RWPE2 (cell line): ENCODE data around the gene LRRC61.

Experiments
- ATAC-seq: fragments of 200-7000 bp; cut with Tn5 transposase; 3 replicates; pipeline ENCODE4 v1.9.1; 2021; ENCODE audit warnings: low read depth
- DNase-seq: peaks from one replicate; pipeline ENCODE4 v3.0.0-alpha.2; 2020; ENCODE audit warnings: low spot score
- H3K27ac ChIP-seq: fragments of 450-650 bp; 2 replicates; pipeline ENCODE4 v1.5.1; 2017; ENCODE audit warnings: mild to moderate bottlenecking; ENCODE audit not compliant: poor library complexity, severe bottlenecking
- H3K27me3 ChIP-seq: fragments of 250-450 bp; sonication (Bioruptor Pico); 2 replicates; pipeline ENCODE4 v1.5.1; 2021; ENCODE audit warnings: mild to moderate bottlenecking, moderate library complexity; ENCODE audit not compliant: insufficient read depth, poor library complexity, severe bottlenecking
- H3K36me3 ChIP-seq: fragments of 250-450 bp; sonication (Bioruptor Pico); 2 replicates; pipeline ENCODE4 v1.5.1; 2020; ENCODE audit warnings: low read depth, mild to moderate bottlenecking, moderate library complexity
- H3K4me1 ChIP-seq: fragments of 250-450 bp; sonication (Bioruptor Pico); 2 replicates; pipeline ENCODE4 v1.5.1; 2021; ENCODE audit warnings: mild to moderate bottlenecking, moderate library complexity; ENCODE audit not compliant: insufficient read depth, poor library complexity, severe bottlenecking
- H3K4me3 ChIP-seq: fragments of 250-450 bp; sonication (Bioruptor Pico); 2 replicates; pipeline ENCODE4 v1.5.1; 2021; ENCODE audit warnings: mild to moderate bottlenecking, moderate library complexity; ENCODE audit not compliant: severe bottlenecking
- H3K9me3 ChIP-seq: fragments of 250-450 bp; sonication (Bioruptor Pico); 2 replicates; pipeline ENCODE4 v1.5.1; 2021; ENCODE audit warnings: mild to moderate bottlenecking, moderate library complexity; ENCODE audit not compliant: severe bottlenecking
- TF ChIP-seq, protein P1 (sequence below): fragments of 450-650 bp; IDR thresholded peaks from one replicate; pipeline ENCODE4 v1.5.1; 2017; ENCODE audit warnings: mild to moderate bottlenecking, moderate library complexity; ENCODE audit not compliant: poor library complexity, severe bottlenecking

LRRC61 gene

DNA sequence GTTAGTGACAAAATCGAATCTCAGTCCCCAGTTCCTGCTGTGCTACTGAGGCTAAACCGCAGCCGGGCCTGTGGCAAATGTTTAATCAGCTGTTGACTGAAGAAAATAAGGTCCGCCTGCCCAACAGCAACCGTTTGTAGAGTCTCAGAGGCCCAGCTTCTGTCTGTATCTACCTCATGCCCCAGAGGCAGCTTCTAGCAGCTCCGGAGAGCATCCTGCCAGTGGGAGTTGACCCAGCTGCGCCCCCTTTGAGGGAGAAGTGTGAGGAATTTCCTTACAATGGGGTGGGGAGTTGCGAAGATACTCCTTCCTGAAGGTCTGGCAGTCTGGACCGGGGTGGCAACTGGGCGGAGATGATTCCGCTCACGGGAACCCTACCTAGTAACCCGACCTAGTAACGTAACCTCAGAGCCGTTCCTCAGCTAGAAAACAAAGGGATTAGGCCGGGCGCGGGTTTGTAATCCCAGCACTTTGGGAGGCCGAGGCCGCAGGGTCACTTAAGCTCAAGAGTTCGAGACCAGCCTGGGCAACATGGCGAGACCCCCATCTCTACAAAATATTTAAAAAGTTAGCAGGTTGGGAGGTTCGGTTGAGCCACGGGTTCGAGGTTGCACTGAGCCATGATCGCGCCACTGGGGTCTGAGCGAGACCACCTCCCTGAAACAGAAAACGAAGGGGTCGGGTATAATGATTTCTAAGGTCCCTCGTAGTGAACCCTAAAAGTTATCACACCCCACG is 55.1 kb downstream of the LRRC61 start:
- DNase-seq (no peak), ATAC-seq (peak; percentile 5; the same call in 1 of the 3 replicates)
- TF ChIP-seq, protein P1, sequence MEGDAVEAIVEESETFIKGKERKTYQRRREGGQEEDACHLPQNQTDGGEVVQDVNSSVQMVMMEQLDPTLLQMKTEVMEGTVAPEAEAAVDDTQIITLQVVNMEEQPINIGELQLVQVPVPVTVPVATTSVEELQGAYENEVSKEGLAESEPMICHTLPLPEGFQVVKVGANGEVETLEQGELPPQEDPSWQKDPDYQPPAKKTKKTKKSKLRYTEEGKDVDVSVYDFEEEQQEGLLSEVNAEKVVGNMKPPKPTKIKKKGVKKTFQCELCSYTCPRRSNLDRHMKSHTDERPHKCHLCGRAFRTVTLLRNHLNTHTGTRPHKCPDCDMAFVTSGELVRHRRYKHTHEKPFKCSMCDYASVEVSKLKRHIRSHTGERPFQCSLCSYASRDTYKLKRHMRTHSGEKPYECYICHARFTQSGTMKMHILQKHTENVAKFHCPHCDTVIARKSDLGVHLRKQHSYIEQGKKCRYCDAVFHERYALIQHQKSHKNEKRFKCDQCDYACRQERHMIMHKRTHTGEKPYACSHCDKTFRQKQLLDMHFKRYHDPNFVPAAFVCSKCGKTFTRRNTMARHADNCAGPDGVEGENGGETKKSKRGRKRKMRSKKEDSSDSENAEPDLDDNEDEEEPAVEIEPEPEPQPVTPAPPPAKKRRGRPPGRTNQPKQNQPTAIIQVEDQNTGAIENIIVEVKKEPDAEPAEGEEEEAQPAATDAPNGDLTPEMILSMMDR = no peak
- H3K27ac ChIP-seq = peak overlapping the region; percentile 61
- H3K36me3 ChIP-seq = peaks cover 12% of the 10 kb centered on the region
- H3K4me3 ChIP-seq = peak overlapping the region; percentile 63
- H3K27me3 ChIP-seq = no peaks in the 10 kb centered on the region
- H3K9me3 ChIP-seq = no peaks in the 10 kb centered on the region
- H3K4me1 ChIP-seq = peaks cover 11% of the 10 kb centered on the region

DNA sequence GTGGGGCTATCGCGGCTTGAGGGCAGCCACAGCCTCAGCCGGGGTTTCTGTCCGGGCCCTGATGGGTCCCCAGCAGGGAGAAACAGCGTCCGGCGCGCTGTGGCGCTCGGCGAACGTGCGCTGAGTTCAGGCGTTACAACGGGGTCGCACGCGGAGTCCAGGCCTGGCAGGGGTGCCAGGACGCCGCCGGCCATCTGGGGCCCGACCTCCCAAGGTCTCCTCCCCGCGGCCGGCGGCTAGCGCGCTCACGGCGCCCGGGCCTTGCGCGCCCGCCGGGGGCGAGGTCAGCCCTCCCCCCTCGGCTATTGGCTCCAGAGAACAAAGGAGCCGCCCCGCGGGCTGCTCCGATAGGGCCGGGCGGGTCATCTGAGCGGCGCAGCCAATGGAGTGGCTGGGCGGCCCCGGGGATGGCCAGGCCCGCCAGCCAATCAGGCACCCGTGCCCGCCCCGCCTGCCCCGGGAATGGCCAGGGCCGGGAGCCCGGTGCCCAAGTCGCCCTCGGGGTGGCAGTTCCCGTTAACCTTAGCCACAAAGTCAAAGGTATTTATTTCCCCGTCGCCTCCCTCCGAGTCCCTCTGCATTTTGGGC is 55.8 kb downstream of the LRRC61 start, which contains the start of gene ZNF775:
Gene ZNF775 (plus strand): TSS at position 478 of the 588 bp plus-strand sequence. CDS start 9,141 bp downstream, outside the sequence.
- H3K4me1 ChIP-seq = peaks cover 11% of the 10 kb centered on the region
- TF ChIP-seq, protein P1 = peak; percentile 2
- H3K27me3 ChIP-seq = no peaks in the 10 kb centered on the region
- DNase-seq = peak; percentile 94
- ATAC-seq = peak; percentile 96
- H3K36me3 ChIP-seq = peaks cover 6% of the 10 kb centered on the region; the same call in 1 of the 2 replicates
- peak within 1 kb of the TSS; percentile 61 for H3K27ac ChIP-seq
- H3K4me3 ChIP-seq = peak within 1 kb of the TSS; percentile 63
- no peaks in the 10 kb centered on the region for H3K9me3 ChIP-seq

DNA sequence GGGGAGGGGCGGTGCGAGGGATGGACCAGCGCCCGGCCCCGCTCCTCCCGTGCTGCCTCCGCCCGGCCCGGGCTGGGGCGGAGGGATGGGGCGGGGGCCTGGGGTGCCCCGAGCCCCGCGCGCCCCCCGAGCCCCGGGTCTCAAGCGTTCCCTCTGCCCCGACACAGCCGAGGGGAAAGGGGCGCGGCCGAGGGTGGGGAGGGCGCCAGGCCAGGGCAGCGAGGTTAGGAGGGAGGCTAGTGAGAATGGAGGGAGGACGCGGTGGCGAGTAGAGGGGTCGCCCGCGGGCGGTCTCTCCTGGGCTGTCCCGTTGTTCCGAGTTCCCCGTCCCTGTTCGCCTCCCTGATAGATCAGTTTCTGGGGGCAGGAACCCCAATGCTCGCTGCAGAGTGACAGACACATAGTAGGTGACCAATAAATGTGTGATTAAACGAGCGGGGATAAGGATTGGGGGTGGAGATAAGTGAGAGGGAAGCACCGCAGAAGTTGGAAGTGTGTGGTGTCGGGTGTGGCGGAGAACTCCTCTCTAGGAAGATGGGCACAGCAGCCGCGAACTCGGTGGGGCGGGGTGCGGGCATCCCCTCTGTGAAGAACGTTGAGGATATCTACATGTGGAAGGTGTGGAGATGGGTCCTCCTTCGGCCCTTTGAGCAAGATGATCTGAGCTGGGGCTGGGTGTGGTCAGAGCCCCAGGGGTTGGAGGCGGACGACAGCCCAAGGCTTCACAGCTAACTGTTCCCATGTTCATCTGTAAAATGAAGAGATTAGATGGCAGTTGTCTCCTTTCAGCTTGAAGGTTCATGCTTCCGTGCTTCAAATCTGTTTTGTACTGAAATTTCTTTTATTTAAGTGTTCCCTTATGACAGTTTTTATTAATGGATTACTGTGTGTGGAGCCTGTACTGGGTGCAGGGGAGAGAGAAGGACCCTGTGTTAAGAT is 56.6 kb downstream of the LRRC61 start:
- TF ChIP-seq, protein P1 = no peak
- Histone ChIP-seq H3K36me3 (peaks cover 6% of the 10 kb centered on the region; the same call in 1 of the 2 replicates), H3K4me3 (peak overlapping the region; percentile 63), H3K4me1 (peaks cover 11% of the 10 kb centered on the region), H3K27ac (peak overlapping the region; percentile 61), H3K27me3 (no peaks in the 10 kb centered on the region), H3K9me3 (no peaks in the 10 kb centered on the region)
- ATAC-seq (peak; percentile 40), DNase-seq (no peak)

- Histone ChIP-seq H3K4me1 (peaks cover 11% of the 10 kb centered on the region), H3K27me3 (no peaks in the 10 kb centered on the region), H3K9me3 (no peaks in the 10 kb centered on the region), H3K27ac (no peak overlapping the region), H3K4me3 (no peak overlapping the region), H3K36me3 (peaks cover 6% of the 10 kb centered on the region; the same call in 1 of the 2 replicates)
- DNase-seq (no peak), ATAC-seq (no peak)
- TF ChIP-seq, protein P1 = no peak
These were observed 57.3 kb downstream of the LRRC61 start for GRCh38 chr7:150380463-150380862.
